ENCODE data around the gene ESPL1.

ESPL1 gene

GRCh38 chr12:53289891-53290290 is 21.8 kb downstream of the ESPL1 start:
- TF ChIP-seq, protein P1, sequence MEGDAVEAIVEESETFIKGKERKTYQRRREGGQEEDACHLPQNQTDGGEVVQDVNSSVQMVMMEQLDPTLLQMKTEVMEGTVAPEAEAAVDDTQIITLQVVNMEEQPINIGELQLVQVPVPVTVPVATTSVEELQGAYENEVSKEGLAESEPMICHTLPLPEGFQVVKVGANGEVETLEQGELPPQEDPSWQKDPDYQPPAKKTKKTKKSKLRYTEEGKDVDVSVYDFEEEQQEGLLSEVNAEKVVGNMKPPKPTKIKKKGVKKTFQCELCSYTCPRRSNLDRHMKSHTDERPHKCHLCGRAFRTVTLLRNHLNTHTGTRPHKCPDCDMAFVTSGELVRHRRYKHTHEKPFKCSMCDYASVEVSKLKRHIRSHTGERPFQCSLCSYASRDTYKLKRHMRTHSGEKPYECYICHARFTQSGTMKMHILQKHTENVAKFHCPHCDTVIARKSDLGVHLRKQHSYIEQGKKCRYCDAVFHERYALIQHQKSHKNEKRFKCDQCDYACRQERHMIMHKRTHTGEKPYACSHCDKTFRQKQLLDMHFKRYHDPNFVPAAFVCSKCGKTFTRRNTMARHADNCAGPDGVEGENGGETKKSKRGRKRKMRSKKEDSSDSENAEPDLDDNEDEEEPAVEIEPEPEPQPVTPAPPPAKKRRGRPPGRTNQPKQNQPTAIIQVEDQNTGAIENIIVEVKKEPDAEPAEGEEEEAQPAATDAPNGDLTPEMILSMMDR (IDR thresholded peaks at IDR 0.05): no peak

- TF ChIP-seq, protein P1 (IDR thresholded peaks at IDR 0.05): no peak
Measured at GRCh38 chr12:53290661-53291060, 22.6 kb downstream of the ESPL1 start.

GRCh38 chr12:53292426-53292825 is 24.3 kb downstream of the ESPL1 start:
- TF ChIP-seq, protein P1 (IDR thresholded peaks at IDR 0.05): no peak

GRCh38 chr12:53295070-53295890 is 27.2 kb downstream of the ESPL1 start, which contains the start of gene PFDN5:
Gene PFDN5 (plus strand): TSS chr12:53295542. CDS start chr12:53295568, 26 bp downstream.
- TF ChIP-seq, protein P1 (IDR thresholded peaks at IDR 0.05): no peak

GRCh38 chr12:53295891-53296219 is 27.8 kb downstream of the ESPL1 start:
- TF ChIP-seq, protein P1 (IDR thresholded peaks at IDR 0.05): no peak

DNA sequence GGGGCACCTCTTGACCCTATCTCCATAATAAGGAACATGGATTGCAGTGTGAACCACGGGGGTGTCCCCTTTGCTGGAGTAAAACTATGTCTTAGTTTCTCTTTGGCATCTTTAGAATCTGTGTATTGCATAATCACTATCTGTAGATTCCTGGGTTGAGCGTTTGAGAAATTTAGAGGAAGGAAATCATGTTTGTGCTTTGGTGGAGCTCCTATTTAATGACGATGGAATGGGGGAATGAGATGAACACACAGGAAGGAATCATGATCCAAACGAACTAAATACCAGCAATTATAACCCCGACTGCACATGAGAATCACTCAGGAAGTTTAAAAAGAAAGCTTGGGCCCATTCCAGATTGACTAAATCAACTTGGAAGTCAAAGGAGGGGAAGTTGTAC is 30.1 kb downstream of the ESPL1 start:
- TF ChIP-seq, protein P1 (IDR thresholded peaks at IDR 0.05): no peak

- TF ChIP-seq, protein P1 (IDR thresholded peaks at IDR 0.05): no peak
Measured at GRCh38 chr12:53299101-53299453, 31.0 kb downstream of the ESPL1 start.
